WERI-Rb-1 (cell line): ENCODE results near the gene TMEM52.

Experiments used
- DNase-seq: peaks from one replicate; pipeline ENCODE4 v3.0.0-alpha.2; 2020
- H3K27ac ChIP-seq: fragments of 250-450 bp; sonication (Bioruptor Pico); 2 replicates; pipeline ENCODE4 v1.5.1; 2020; ENCODE audit warnings: mild to moderate bottlenecking, moderate library complexity
- H3K27me3 ChIP-seq: fragments of 250-450 bp; sonication (Bioruptor Pico); 2 replicates; pipeline ENCODE4 v1.5.1; 2021; ENCODE audit warnings: mild to moderate bottlenecking, low read depth, moderate library complexity; ENCODE audit not compliant: insufficient read depth, severe bottlenecking
- H3K36me3 ChIP-seq: fragments of 250-450 bp; sonication (Bioruptor Pico); 2 replicates; pipeline ENCODE4 v1.5.1; 2020; ENCODE audit warnings: mild to moderate bottlenecking, moderate library complexity
- H3K4me3 ChIP-seq: 2 replicates; pipeline ENCODE4 v1.5.1; 2011; ENCODE audit warnings: low read depth, mild to moderate bottlenecking, control low read depth, low read length
- H3K9me3 ChIP-seq: fragments of 250-450 bp; sonication (Bioruptor Pico); 2 replicates; pipeline ENCODE4 v1.5.1; 2021; ENCODE audit warnings: mild to moderate bottlenecking, moderate library complexity; ENCODE audit not compliant: severe bottlenecking
- CTCF ChIP-seq: IDR thresholded peaks from 2 replicates; pipeline ENCODE4 v1.5.1; 2011; ENCODE audit warnings: low read depth, mild to moderate bottlenecking, control low read depth, inconsistent platforms, low read length

Gene TMEM52

GRCh38 chr1:1929639-1930545 lies 10.8 kb upstream of the TMEM52 start:
- H3K27me3 ChIP-seq: no peaks in the 10 kb centered on the region

GRCh38 chr1:1929102-1929638 lies 10.1 kb upstream of the TMEM52 start:
- peaks cover 4% of the 10 kb centered on the region for H3K9me3 ChIP-seq

More at GRCh38 chr1:1929639-1930545, 10.8 kb upstream of the TMEM52 start:
- peaks cover 4% of the 10 kb centered on the region for H3K9me3 ChIP-seq
- H3K4me3 ChIP-seq: no peak overlapping the region
- no peaks in the 10 kb centered on the region for H3K36me3 ChIP-seq
- DNase-seq: peak; percentile 4
- H3K27ac ChIP-seq: no peak overlapping the region
- no peak for TF ChIP-seq CTCF

GRCh38 chr1:1928231-1929101 lies 9.4 kb upstream of the TMEM52 start:
- no peaks in the 10 kb centered on the region for H3K27me3 ChIP-seq
- no peak overlapping the region for H3K27ac ChIP-seq

More at GRCh38 chr1:1929102-1929638, 10.1 kb upstream of the TMEM52 start:
- H3K36me3 ChIP-seq: no peaks in the 10 kb centered on the region
- no peak for DNase-seq
- H3K4me3 ChIP-seq: no peak overlapping the region
- TF ChIP-seq CTCF: no peak
- no peaks in the 10 kb centered on the region for H3K27me3 ChIP-seq
- H3K27ac ChIP-seq: no peak overlapping the region

GRCh38 chr1:1927751-1928150 lies 8.7 kb upstream of the TMEM52 start:
- H3K36me3 ChIP-seq: no peaks in the 10 kb centered on the region
- H3K27me3 ChIP-seq: no peaks in the 10 kb centered on the region
- no peak overlapping the region for H3K4me3 ChIP-seq
- no peak for DNase-seq
- no peak overlapping the region for H3K27ac ChIP-seq
- TF ChIP-seq CTCF: no peak
- no peaks in the 10 kb centered on the region for H3K9me3 ChIP-seq

More at GRCh38 chr1:1928231-1929101, 9.4 kb upstream of the TMEM52 start:
- DNase-seq: no peak
- H3K4me3 ChIP-seq: no peak overlapping the region
- H3K9me3 ChIP-seq: no peaks in the 10 kb centered on the region
- TF ChIP-seq CTCF: no peak
- no peaks in the 10 kb centered on the region for H3K36me3 ChIP-seq

- Histone ChIP-seq H3K9me3 (no peaks in the 10 kb centered on the region), H3K36me3 (no peaks in the 10 kb centered on the region), H3K4me3 (no peak overlapping the region), H3K27ac (no peak overlapping the region), H3K27me3 (no peaks in the 10 kb centered on the region)
- TF ChIP-seq CTCF: no peak
- DNase-seq: peak; percentile 6
Measured at GRCh38 chr1:1926886-1927660, 8.0 kb upstream of the TMEM52 start.
